GM21576 (cell line): ENCODE data around the gene TMEM108.
"Not testable (repeated sequence)": the region's sequence is repeated elsewhere in the genome, so short reads cannot be mapped to it uniquely, and the experiment has no call there.

Experiments used
- ATAC-seq: cut with Tn5 transposase; IDR thresholded peaks from one replicate; pipeline ENCODE4 v1.9.1; 2021; ENCODE audit warnings: mild to moderate bottlenecking, moderate library complexity; ENCODE audit not compliant: unreplicated experiment

Gene TMEM108

DNA sequence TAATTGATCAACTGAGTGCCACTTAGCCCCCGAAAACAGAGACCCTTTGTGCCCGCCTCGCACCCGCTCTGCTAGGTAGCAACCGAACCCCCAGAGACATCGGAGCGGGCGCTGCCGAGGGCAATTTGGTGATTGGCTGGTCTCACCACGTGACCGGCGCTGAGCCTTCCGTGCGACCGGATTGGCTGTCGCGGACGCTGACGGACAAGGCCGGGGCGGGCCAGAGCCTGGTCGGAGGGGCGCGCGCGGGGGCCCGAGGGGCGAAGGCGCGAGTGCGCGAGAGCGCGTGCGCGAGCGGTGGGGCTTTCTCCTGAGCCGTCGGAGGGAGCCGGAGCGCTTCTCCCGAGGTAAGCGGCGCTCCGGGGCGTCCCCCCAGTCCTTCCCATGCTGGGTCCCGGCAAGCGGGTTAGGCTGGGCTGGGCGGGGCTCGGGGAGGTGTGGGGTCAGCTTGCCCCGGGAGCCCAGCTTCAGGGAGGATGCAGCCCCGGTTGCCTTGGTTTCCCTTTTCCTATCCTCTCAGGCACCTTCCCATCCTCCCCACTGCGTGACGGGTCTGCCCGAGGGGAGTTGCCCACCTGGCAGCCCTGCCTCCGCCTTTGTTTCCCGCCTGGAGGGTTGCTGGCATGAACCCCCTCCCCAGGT, at the start of gene TMEM108:
TSS of gene TMEM108 (plus strand) at position 303 of the 642 bp plus-strand sequence.
- no peak for ATAC-seq

- no peak for ATAC-seq
Observed at GRCh38 chr3:132995971-132996370, 42.2 kb upstream of the TMEM108 start.

DNA sequence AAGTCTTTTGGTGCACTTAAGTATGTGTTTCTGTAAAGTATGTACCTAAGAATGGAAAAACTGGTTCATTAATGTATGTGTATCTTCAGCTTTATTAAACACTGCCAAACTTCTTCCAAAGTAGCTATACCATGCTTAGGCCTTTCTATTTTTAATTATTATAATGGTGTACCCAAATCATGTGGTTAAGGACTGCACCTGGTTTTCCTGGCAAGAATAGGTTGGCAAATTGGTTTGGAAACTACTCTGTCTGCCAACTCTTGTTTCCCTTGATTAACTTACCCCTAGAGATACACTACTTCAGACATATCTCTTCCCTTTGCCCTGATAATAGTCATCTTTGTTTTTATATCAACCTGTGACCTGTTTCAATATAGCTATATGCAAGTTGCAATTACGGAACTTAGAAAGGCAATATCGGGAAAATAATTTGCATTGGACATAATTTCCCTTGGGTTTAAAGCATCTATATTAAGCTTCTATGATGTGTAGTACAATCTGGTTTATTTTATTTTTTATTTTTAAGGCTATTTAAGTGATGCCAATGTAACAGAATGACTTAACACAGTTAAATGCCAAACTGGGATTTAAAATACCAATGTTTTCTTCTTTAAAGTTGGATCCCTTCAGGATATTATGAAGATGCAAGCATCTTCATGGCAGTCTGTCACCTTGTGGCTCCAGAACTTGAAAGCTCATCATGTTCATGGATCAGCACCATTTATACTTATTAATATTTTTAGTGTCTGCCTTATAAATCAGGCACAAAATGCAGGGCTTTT, 40.6 kb upstream of the TMEM108 start:
- no peak for ATAC-seq

DNA sequence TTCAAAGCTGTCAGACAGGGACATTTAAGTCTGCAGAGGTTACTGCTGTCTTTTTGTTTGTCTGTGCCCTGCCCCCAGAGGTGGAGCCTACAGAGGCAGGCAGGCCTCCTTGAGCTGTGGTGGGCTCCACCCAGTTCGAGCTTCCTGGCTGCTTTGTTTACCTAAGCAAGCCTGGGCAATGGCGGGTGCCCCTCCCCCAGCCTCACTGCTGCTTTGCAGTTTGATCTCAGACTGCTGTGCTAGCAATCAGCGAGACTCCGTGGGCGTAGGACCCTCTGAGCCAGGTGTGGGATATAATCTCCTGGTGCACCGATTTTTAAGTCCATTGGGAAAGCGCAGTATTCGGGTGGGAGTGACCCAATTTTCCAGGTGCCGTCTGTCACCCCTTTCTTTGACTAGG, 33.2 kb upstream of the TMEM108 start:
- ATAC-seq: not testable (repeated sequence)

DNA sequence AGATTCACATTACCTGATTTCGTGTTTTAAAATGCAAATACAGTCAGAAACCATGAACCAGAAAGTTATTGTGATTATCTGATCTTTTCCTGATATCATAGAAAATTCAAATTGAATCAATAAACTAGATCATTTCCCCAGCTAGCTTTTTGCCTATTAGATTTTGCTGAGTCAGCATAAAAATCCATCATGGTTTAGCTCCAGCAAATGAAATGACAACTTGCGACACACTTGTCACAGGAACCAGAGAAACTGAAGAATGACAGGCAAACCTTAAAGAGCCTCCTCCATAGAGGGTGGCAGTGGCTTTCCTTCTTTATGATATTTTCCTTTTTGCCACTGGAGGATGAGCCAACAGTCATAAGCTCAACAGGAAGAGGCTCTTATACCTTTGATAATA, 30.6 kb upstream of the TMEM108 start:
- ATAC-seq: no peak

- ATAC-seq: no peak
Observed at GRCh38 chr3:133014325-133014724, 23.9 kb upstream of the TMEM108 start.

- ATAC-seq: not testable (repeated sequence)
Observed at GRCh38 chr3:133015573-133015972, 22.6 kb upstream of the TMEM108 start.

DNA sequence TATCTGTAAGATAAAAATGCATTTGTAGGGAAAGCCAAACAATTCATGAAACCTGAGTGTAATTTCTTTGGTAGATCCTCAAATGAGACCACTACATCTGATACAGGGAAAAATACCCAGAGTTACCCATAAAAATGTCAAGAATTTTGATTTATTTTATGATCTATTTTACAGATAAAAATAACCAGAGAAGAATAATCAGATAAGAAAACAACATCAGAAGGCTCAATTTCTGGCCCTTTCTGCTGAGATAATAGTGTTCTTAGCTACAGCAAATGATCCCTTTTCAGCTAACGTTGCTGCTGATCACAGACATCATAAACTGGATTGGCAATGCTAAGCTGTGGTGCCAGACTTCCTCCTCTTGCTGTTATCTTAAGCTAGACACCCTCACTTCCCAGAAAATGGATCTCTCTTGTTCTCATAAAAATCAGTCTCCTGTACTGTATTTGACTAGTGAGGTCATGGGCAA, 21.3 kb upstream of the TMEM108 start:
- ATAC-seq: no peak

- ATAC-seq: no peak
Observed at GRCh38 chr3:133018921-133019320, 19.3 kb upstream of the TMEM108 start.

DNA sequence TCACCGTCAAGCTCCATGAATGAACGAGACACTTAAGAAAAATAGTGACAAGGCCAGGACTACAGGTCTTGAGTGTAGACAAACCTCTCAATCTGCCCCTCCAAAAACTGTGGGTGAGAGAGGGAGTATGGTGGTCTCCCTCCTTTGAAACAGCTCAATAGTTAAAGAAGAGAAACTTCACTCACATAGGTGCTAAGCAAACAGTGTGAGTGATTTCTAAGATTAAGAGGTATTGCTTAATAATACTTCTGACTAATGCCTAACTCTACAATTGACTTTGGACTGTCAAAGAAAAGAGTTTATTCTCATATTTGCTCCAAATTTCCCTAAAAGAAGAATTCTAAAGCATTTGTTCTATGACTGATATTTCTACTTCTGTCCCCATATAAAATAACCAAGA, 17.0 kb upstream of the TMEM108 start:
- no peak for ATAC-seq

DNA sequence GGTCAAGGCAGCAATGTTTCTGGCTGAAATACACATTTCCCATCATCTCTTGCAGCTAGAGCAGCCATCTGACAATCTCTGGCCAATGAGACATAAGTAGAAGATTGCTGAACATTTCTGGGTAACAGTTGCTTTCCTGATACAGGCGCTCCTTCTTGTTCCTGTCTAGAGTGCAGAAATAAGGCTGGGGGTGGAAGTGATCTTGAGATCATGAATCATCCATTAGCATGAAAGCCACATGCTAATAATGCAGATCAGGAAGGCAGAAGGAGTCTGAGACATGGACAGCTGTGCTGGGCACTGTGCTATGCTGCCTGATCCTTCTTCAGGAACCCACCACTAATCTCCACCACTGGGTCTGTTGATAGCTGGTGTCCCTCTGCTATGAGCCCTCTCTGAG, 14.8 kb upstream of the TMEM108 start:
- ATAC-seq: no peak

DNA sequence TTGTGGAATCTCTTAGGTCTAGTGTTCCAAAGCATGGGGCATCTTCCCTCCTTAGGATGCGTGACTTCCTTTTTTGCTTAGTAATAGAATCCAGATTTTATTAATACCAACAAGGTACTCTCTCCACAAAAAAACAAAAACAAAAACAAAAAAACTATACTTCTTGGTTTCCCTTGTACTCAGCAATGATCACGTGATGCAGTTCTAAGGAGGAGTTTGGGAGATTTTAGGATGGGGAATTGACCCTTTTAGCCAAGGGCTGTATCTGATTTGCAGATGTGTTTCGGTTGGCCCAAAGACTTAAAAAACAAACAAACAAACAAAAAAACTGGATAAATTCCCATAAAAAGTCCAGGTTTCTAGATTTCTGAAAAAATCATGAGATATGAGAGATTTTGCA, 12.6 kb upstream of the TMEM108 start:
- no peak for ATAC-seq

DNA sequence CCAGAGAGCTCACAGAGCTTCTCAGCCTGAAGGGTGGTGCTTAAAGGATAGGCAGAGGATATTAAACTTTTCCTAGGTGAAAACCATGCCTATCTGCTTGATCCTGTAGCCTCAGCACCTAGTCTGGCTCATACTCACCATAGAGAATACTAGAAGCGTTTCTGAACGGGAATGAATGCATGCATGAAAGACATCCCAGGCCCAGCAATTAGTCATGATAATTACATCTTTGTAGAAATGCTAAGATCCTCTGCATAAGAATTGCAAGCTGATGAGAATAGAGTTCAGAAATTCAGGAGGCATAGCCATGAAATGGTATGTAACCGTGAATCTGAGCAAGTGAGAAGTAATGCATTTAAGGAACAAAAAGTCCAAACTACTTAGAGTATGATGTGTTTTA, 5.9 kb upstream of the TMEM108 start:
- ATAC-seq: no peak

GRCh38 chr3:133037436-133037835, 755 bp upstream of the TMEM108 start:
- no peak for ATAC-seq

- no peak for ATAC-seq
Observed at GRCh38 chr3:133038731-133039375, 662 bp downstream of the TMEM108 start.

- ATAC-seq: no peak
Observed at GRCh38 chr3:133040696-133041523, 2.7 kb downstream of the TMEM108 start.

DNA sequence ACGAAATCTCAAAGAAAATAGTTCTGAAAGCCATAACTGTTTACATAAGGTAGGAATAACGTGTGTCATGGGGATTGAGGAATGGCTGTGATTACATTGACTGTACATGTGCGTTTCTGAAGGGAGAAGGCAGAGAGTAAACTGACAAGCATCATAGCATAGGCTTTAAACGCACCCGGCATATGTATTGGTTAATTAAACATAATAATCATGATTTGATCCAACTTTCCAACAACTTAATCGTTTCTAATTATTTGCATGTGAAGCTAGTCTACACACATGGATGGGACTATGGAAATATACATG, 3.3 kb downstream of the TMEM108 start:
- ATAC-seq: no peak

DNA sequence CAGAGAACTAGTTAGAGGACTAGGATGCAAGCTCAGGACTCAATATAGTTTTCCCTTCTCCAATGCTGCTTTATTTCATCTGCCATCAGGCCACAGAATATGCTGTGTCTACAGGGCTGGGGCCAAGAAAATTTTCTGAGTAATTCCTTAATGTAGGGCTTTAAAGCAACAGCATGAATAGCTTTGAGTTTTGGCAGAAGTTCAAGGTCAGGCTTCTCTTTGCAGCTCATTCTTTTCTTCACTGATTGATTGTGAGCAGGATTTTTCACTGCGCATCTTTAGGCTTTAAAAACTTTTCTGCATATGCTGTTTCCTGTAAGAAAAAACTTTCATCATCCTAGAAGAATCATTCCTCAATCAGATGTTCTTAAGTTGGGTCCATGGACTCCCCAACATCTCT, 4.6 kb downstream of the TMEM108 start:
- no peak for ATAC-seq

GRCh38 chr3:133047980-133048379, 9.8 kb downstream of the TMEM108 start:
- ATAC-seq: no peak

- no peak for ATAC-seq
Observed at GRCh38 chr3:133049491-133049890, 11.3 kb downstream of the TMEM108 start.

DNA sequence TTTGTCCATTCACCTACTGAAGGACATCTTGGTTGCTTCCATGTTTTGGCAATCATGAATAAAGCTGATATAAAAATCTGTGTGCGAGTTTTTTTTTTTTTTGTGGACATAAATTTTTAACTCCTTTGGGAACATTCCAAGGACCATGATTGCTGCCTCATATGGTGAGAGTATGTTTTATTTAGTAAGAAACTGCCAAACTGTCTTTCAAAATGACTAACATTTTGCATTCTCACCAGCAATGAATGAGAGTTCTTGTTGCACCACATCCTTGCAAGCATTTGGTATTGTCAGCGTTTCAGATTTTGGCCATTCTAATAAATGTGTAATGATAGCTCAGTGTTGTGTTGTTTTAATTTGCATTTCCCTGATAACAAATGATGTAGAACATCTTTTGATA, 12.7 kb downstream of the TMEM108 start:
- no peak for ATAC-seq
